OCI-LY1 (cell line): ENCODE data around the gene ZFAND4.
A peak's percentile ranks its signal among the peaks of the same experiment; 100 is the strongest.

Experiments
- H2AFZ ChIP-seq: fragments of 200-600 bp; sonication (generic), shearing (Covaris generic); 2 replicates; pipeline ENCODE4 v1.6.0; 2014; ENCODE audit warnings: antibody characterized with exemption, mild to moderate bottlenecking, low read length
- H3F3A ChIP-seq: fragments of 200-600 bp; sonication (generic), shearing (Covaris generic); 2 replicates; pipeline ENCODE4 v1.6.0; 2014; ENCODE audit warnings: mild to moderate bottlenecking, antibody characterized with exemption, low read length, moderate library complexity; ENCODE audit not compliant: insufficient read depth
- H3K27ac ChIP-seq: fragments of 200-600 bp; sonication (generic); 2 replicates; pipeline ENCODE4 v1.5.1; 2014; ENCODE audit warnings: low read length, mixed run types, mild to moderate bottlenecking, low read depth; ENCODE audit not compliant: poor library complexity, severe bottlenecking
- H3K27me3 ChIP-seq: fragments of 200-600 bp; sonication (generic); 2 replicates; pipeline ENCODE4 v1.6.0; 2014; ENCODE audit warnings: antibody characterized with exemption, mild to moderate bottlenecking, low read length, moderate library complexity; ENCODE audit not compliant: insufficient read depth
- H3K36me3 ChIP-seq: fragments of 200-600 bp; sonication (generic); 2 replicates; pipeline ENCODE4 v1.6.1; 2014; ENCODE audit warnings: mild to moderate bottlenecking, antibody characterized with exemption, low read length, moderate library complexity, mixed read lengths; ENCODE audit not compliant: insufficient read depth
- H3K4me1 ChIP-seq: fragments of 200-600 bp; sonication (generic); 2 replicates; pipeline ENCODE4 v1.5.1; 2014; ENCODE audit warnings: mild to moderate bottlenecking, low read length, moderate library complexity; ENCODE audit not compliant: insufficient read depth, severe bottlenecking
- H3K4me2 ChIP-seq: fragments of 200-600 bp; sonication (generic), shearing (Covaris generic); 2 replicates; pipeline ENCODE4 v1.6.1; 2014; ENCODE audit warnings: low read length
- H3K4me3 ChIP-seq: fragments of 200-600 bp; sonication (generic); 2 replicates; pipeline ENCODE4 v1.5.1; 2014; ENCODE audit warnings: low read length, low read depth, mild to moderate bottlenecking, mixed read lengths; ENCODE audit not compliant: poor library complexity, severe bottlenecking
- H3K79me2 ChIP-seq: fragments of 200-600 bp; shearing (Covaris generic); 2 replicates; pipeline ENCODE4 v1.6.1; 2016; ENCODE audit warnings: mixed run types, low read length, mixed read lengths; ENCODE audit not compliant: insufficient read depth
- H3K9ac ChIP-seq: fragments of 200-600 bp; sonication (generic), shearing (Covaris generic); 2 replicates; pipeline ENCODE4 v1.6.1; 2014; ENCODE audit warnings: mild to moderate bottlenecking, low read length, mixed read lengths
- H3K9me2 ChIP-seq: fragments of 200-600 bp; sonication (generic), shearing (Covaris generic); 2 replicates; pipeline ENCODE4 v1.6.1; 2014; ENCODE audit warnings: low read depth, mild to moderate bottlenecking, low read length, mixed read lengths
- H3K9me3 ChIP-seq: fragments of 200-600 bp; shearing (Covaris generic); 2 replicates; pipeline ENCODE4 v1.6.1; 2014; ENCODE audit warnings: low read length, mixed read lengths
- H4K20me1 ChIP-seq: fragments of 200-600 bp; sonication (generic), shearing (Covaris generic); 2 replicates; pipeline ENCODE4 v1.6.0; 2016; ENCODE audit warnings: mild to moderate bottlenecking, low read length; ENCODE audit not compliant: insufficient read depth
- EZH2 ChIP-seq: fragments of 200-600 bp; sonication (generic), shearing (Covaris generic); IDR thresholded peaks from 2 replicates; pipeline ENCODE4 v1.8.0; 2017; ENCODE audit warnings: borderline replicate concordance, mixed run types, mild to moderate bottlenecking, antibody characterized with exemption, low read length, moderate library complexity, mixed read lengths
- TF ChIP-seq, protein P1 (sequence below): fragments of 200-600 bp; sonication (generic), shearing (Covaris generic); IDR thresholded peaks from 2 replicates; pipeline ENCODE4 v1.5.1; 2017; ENCODE audit warnings: mild to moderate bottlenecking, antibody characterized with exemption, low read length, moderate library complexity, mixed read lengths

Gene ZFAND4

DNA sequence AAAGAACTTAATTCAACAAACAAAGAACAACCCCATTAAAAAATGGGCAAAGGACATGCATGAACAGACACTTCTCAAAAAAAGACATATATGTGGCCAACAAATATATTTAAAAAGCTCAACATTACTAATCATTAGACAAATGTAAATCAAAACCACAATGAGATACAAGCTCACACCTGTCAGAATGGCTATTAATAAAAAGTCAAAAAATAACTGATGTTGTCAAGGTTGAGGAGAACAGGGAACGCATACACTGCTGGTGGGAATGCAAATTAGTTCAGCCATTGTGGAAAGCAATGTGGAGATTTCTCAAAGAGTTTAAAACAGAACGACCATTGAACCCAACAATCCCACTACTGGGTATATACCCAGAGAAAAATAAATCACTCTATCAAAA lies 19.1 kb downstream of the ZFAND4 start:
- Histone ChIP-seq H3K27me3 (no peaks in the 10 kb centered on the region), H3K36me3 (peaks cover 37% of the 10 kb centered on the region), H3K4me2 (peak overlapping the region; percentile 73), H3K79me2 (peaks cover 41% of the 10 kb centered on the region), H3F3A (0 out of 2 replicates have a peak, but pooled peaks cover under 1% of the 10 kb centered on the region), H4K20me1 (no peaks in the 10 kb centered on the region), H3K4me3 (peak overlapping the region; percentile 46), H3K9ac (peak overlapping the region; percentile 35; the same call in 1 of the 2 replicates), H3K9me3 (no peaks in the 10 kb centered on the region), H3K4me1 (peaks cover 60% of the 10 kb centered on the region), H3K9me2 (no peaks in the 10 kb centered on the region), H3K27ac (peak overlapping the region; percentile 92), H2AFZ (no peak overlapping the region)
- no peak for TF ChIP-seq EZH2
- TF ChIP-seq, protein P1, sequence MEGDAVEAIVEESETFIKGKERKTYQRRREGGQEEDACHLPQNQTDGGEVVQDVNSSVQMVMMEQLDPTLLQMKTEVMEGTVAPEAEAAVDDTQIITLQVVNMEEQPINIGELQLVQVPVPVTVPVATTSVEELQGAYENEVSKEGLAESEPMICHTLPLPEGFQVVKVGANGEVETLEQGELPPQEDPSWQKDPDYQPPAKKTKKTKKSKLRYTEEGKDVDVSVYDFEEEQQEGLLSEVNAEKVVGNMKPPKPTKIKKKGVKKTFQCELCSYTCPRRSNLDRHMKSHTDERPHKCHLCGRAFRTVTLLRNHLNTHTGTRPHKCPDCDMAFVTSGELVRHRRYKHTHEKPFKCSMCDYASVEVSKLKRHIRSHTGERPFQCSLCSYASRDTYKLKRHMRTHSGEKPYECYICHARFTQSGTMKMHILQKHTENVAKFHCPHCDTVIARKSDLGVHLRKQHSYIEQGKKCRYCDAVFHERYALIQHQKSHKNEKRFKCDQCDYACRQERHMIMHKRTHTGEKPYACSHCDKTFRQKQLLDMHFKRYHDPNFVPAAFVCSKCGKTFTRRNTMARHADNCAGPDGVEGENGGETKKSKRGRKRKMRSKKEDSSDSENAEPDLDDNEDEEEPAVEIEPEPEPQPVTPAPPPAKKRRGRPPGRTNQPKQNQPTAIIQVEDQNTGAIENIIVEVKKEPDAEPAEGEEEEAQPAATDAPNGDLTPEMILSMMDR: no peak

DNA sequence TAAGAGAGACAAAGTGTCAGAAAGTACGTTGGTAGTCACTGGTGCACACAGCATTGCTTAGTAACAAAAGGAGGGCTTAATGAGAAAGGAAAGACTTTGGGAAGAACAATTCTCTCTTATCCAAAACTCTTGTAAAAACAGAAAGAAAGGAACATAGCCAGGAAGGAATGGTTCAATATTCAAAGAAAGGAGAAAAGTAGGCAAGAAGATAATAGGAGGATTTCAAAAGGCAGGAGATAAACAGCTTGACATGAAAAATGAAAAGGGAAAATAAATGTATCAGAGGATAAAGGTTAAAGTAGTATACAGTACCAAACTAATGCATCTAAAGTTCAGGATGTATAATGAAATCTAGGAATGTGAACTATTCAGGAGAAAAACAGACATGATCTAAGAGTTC lies 20.1 kb downstream of the ZFAND4 start:
- Histone ChIP-seq H3K36me3 (peaks cover 38% of the 10 kb centered on the region), H3K9ac (no peak overlapping the region; the same call in 1 of the 2 replicates), H3K9me2 (no peaks in the 10 kb centered on the region), H3K4me3 (peak overlapping the region; percentile 46), H3K4me2 (peak overlapping the region; percentile 73; the same call in 1 of the 2 replicates), H3K79me2 (peaks cover 41% of the 10 kb centered on the region), H3K27me3 (no peaks in the 10 kb centered on the region), H3F3A (no peaks in the 10 kb centered on the region), H3K4me1 (peaks cover 54% of the 10 kb centered on the region), H3K9me3 (no peaks in the 10 kb centered on the region), H2AFZ (no peak overlapping the region), H3K27ac (peak overlapping the region; percentile 92), H4K20me1 (no peaks in the 10 kb centered on the region)
- TF ChIP-seq EZH2: no peak
- TF ChIP-seq, protein P1: no peak

DNA sequence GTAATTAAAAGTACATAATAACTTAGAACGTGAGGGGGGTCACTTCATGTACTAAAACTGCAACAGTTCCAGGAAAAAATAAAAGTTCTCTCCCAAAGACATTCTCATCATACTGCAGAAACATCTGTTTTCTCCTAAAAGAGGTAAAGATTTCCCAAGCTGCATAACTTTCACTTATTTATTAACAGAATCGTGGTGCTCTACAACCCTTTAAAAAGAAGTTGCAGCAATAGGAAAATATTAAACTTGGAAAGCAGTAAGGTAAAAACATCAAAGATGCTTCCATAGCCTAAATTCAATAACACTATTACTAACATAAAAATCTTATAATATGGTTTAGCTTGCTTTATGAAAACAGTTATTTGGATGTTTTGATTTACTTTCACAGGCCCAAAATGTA lies 23.3 kb downstream of the ZFAND4 start:
- peaks cover 27% of the 10 kb centered on the region for H3K79me2 ChIP-seq
- no peak for TF ChIP-seq EZH2
- TF ChIP-seq, protein P1: no peak

More for the DNA sequence above, 23.3 kb downstream of the ZFAND4 start:
- no peaks in the 10 kb centered on the region for H3K9me2 ChIP-seq
- H3K36me3 ChIP-seq: peaks cover 54% of the 10 kb centered on the region; the same call in 1 of the 2 replicates
- H2AFZ ChIP-seq: no peak overlapping the region
- no peaks in the 10 kb centered on the region for H4K20me1 ChIP-seq
- no peak overlapping the region for H3K9ac ChIP-seq
- peaks cover 30% of the 10 kb centered on the region for H3K4me1 ChIP-seq
- H3K4me3 ChIP-seq: no peak overlapping the region
- H3K27ac ChIP-seq: no peak overlapping the region
- no peaks in the 10 kb centered on the region for H3K27me3 ChIP-seq
- H3F3A ChIP-seq: no peaks in the 10 kb centered on the region
- no peak overlapping the region for H3K4me2 ChIP-seq
- H3K9me3 ChIP-seq: no peaks in the 10 kb centered on the region
